A673 (cell line): ENCODE measurements around the gene FGFR2. TPM values are rescaled to one million over a fixed set of nuclear protein-coding genes. Genes with fewer than 3 reads are reported as not detected.

Experiments used
- BruUV-seq: library from RNA; stranded (reverse); fragments of 400-500 nt; replicated peaks from 2 replicates; lab custom pipeline; 2021; lab: Mats Ljungman, UMichigan
- CTCF ChIA-PET: fragments of 300-600 bp; sonication (Branson Sonifier 250); formaldehyde crosslinking; loops from one replicate; lab custom pipeline; 2022; ENCODE audit warnings: antibody characterized with exemption; lab: Charles Lee
- POLR2A ChIA-PET: fragments of 300-600 bp; sonication (Branson Sonifier 250); formaldehyde crosslinking; loops from one replicate; lab custom pipeline; 2022; ENCODE audit warnings: antibody characterized with exemption; ENCODE audit not compliant: low non-redundant PET; lab: Charles Lee
- DNase-seq: peaks from one replicate; pipeline ENCODE4 v3.0.0-alpha.2; 2015; ENCODE audit warnings: low spot score
- H3K27ac ChIP-seq: fragments of 200-600 bp; sonication (generic); 2 replicates; pipeline ENCODE4 v1.5.1; 2016; ENCODE audit warnings: mixed run types, low read depth, mild to moderate bottlenecking, mixed read lengths, antibody characterized with exemption, low read length; ENCODE audit not compliant: poor library complexity, severe bottlenecking
- H3K27me3 ChIP-seq: fragments of 200-600 bp; sonication (generic); replicated peaks from 2 replicates; pipeline ENCODE4 v1.6.1; 2017; ENCODE audit warnings: mixed run types, low read depth, mild to moderate bottlenecking, mixed read lengths, antibody characterized with exemption, low read length; ENCODE audit not compliant: insufficient read depth, poor library complexity
- H3K36me3 ChIP-seq: fragments of 200-600 bp; sonication (generic); 2 replicates; pipeline ENCODE4 v1.6.1; 2016; ENCODE audit warnings: mixed run types, mild to moderate bottlenecking, mixed read lengths, antibody characterized with exemption, low read length; ENCODE audit not compliant: insufficient read depth, poor library complexity, severe bottlenecking
- H3K4me1 ChIP-seq: fragments of 200-600 bp; sonication (generic); 2 replicates; pipeline ENCODE4 v1.6.1; 2017; ENCODE audit warnings: mixed run types, mild to moderate bottlenecking, mixed read lengths, antibody characterized with exemption, low read length; ENCODE audit not compliant: insufficient read depth, poor library complexity, severe bottlenecking
- H3K4me3 ChIP-seq: fragments of 200-600 bp; sonication (generic); 2 replicates; pipeline ENCODE4 v1.5.1; 2016; ENCODE audit warnings: low read depth, mixed run types, mild to moderate bottlenecking, mixed read lengths, low read length; ENCODE audit not compliant: poor library complexity, severe bottlenecking
- H3K9me3 ChIP-seq: fragments of 200-600 bp; sonication (generic); 2 replicates; pipeline ENCODE4 v1.6.1; 2016; ENCODE audit warnings: mixed run types, low read depth, mild to moderate bottlenecking, mixed read lengths, antibody characterized with exemption, low read length; ENCODE audit not compliant: poor library complexity, severe bottlenecking
- CTCF ChIP-seq: fragments of 300-800, 200-600 bp; sonication (generic); conservative IDR thresholded peaks from 2 replicates; pipeline ENCODE4 v1.5.1; 2017; ENCODE audit warnings: low read depth, mild to moderate bottlenecking, antibody characterized with exemption, low read length, moderate library complexity, mixed read lengths
- EZH2 ChIP-seq: fragments of 200-600 bp; sonication (generic); IDR thresholded peaks from 2 replicates; pipeline ENCODE4 v1.6.1; 2017; ENCODE audit warnings: borderline replicate concordance, low read depth, mild to moderate bottlenecking, mixed read lengths, antibody characterized with exemption, low read length; ENCODE audit not compliant: poor library complexity, severe bottlenecking
- intact Hi-C: fragments of 100-400 bp; cut with micrococcal nuclease; formaldehyde crosslinking; loops from one replicate; pipeline ENCODE4 v1.10.0; 2022; ENCODE audit not compliant: unreplicated experiment
- total RNA-seq: library from RNA; stranded (reverse); gene quantifications from 2 replicates; pipeline ENCODE4 v1.2.3, GENCODE V29; 2021

FGFR2 gene
- total RNA-seq, 1 experiment from 2014 or later, result 0.60 TPM

- Histone ChIP-seq H3K4me1 (no peaks in the 10 kb centered on the region), H3K36me3 (no peaks in the 10 kb centered on the region), H3K9me3 (no peaks in the 10 kb centered on the region), H3K27ac (no peak overlapping the region), H3K4me3 (no peak overlapping the region), H3K27me3 (peaks cover 15% of the 10 kb centered on the region)
- DNase-seq, result no peak
- intact Hi-C loops, result no loop called here
- no TSS peak for BruUV-seq
- TF ChIP-seq CTCF (no peak), EZH2 (no peak)
- ChIA-PET POLR2A (no interaction called here), CTCF (no interaction called here)
Observed at GRCh38 chr10:121436281-121436629, 162.0 kb downstream of the FGFR2 start.

- no peaks in the 10 kb centered on the region for H3K9me3 ChIP-seq
- H3K4me3 ChIP-seq, result no peak overlapping the region
- no peak for DNase-seq
- POLR2A ChIA-PET, result no interaction called here
- CTCF ChIA-PET, result no interaction called here
- H3K27ac ChIP-seq, result no peak overlapping the region
- no peaks in the 10 kb centered on the region for H3K4me1 ChIP-seq
- peaks cover 15% of the 10 kb centered on the region for H3K27me3 ChIP-seq
- TF ChIP-seq EZH2, result no peak
- TF ChIP-seq CTCF, result no peak
- BruUV-seq, result no TSS peak
- H3K36me3 ChIP-seq, result no peaks in the 10 kb centered on the region
- intact Hi-C loops, result no loop called here
Observed at GRCh38 chr10:121435099-121435875, 163.0 kb downstream of the FGFR2 start.

GRCh38 chr10:121433965-121434364, 164.3 kb downstream of the FGFR2 start:
- no TSS peak for BruUV-seq
- no peak for TF ChIP-seq CTCF
- TF ChIP-seq EZH2, result no peak
- Histone ChIP-seq H3K27ac (no peak overlapping the region), H3K9me3 (no peaks in the 10 kb centered on the region), H3K36me3 (no peaks in the 10 kb centered on the region), H3K4me3 (no peak overlapping the region), H3K4me1 (no peaks in the 10 kb centered on the region), H3K27me3 (peaks cover 15% of the 10 kb centered on the region)
- no peak for DNase-seq
- ChIA-PET POLR2A (no interaction called here), CTCF (no interaction called here)
- intact Hi-C loops, result no loop called here
